GM18511 (cell line): ENCODE measurements around the gene ABCD4.
"Not testable (repeated sequence)": the region's sequence is repeated elsewhere in the genome, so short reads cannot be mapped to it uniquely, and the experiment has no call there.

Source experiments
- ATAC-seq: cut with Tn5 transposase; IDR thresholded peaks from one replicate; pipeline ENCODE4 v1.9.1; 2021; ENCODE audit warnings: mild to moderate bottlenecking, moderate library complexity; ENCODE audit not compliant: unreplicated experiment

ABCD4 gene

GRCh38 chr14:74308695-74309094, 6.0 kb upstream of the ABCD4 start:
- no peak for ATAC-seq

GRCh38 chr14:74302152-74302628, 544 bp downstream of the ABCD4 start:
- peak; percentile 63 for ATAC-seq

- ATAC-seq, result no peak
Measured at GRCh38 chr14:74301594-74302151, 1.1 kb downstream of the ABCD4 start.

- ATAC-seq, result no peak
Measured at GRCh38 chr14:74299061-74299545, 3.6 kb downstream of the ABCD4 start.

GRCh38 chr14:74297986-74298385, 4.7 kb downstream of the ABCD4 start:
- ATAC-seq, result no peak

GRCh38 chr14:74296037-74296467, 6.7 kb downstream of the ABCD4 start:
- ATAC-seq, result no peak

- no peak for ATAC-seq
Measured at GRCh38 chr14:74293606-74294005, 9.1 kb downstream of the ABCD4 start.

- ATAC-seq, result no peak
Measured at GRCh38 chr14:74292061-74292460, 10.7 kb downstream of the ABCD4 start.

- no peak for ATAC-seq
Measured at GRCh38 chr14:74290415-74290814, 12.3 kb downstream of the ABCD4 start.

GRCh38 chr14:74289801-74290200, 12.9 kb downstream of the ABCD4 start:
- ATAC-seq, result no peak

- no peak for ATAC-seq
Measured at GRCh38 chr14:74286736-74287135, 16.0 kb downstream of the ABCD4 start.

- no peak for ATAC-seq
Measured at GRCh38 chr14:74281069-74281468, 21.7 kb downstream of the ABCD4 start.

GRCh38 chr14:74278080-74278479, 24.7 kb downstream of the ABCD4 start:
- ATAC-seq, result no peak

- ATAC-seq, result no peak
Measured at GRCh38 chr14:74275241-74275841, 27.4 kb downstream of the ABCD4 start.

- ATAC-seq, result no peak
Measured at GRCh38 chr14:74271365-74271764, 31.4 kb downstream of the ABCD4 start.

GRCh38 chr14:74270382-74271177, 32.2 kb downstream of the ABCD4 start:
- ATAC-seq, result not testable (repeated sequence)

- ATAC-seq, result no peak
Measured at GRCh38 chr14:74267588-74267987, 35.1 kb downstream of the ABCD4 start.

- no peak for ATAC-seq
Measured at GRCh38 chr14:74265301-74265965, 37.3 kb downstream of the ABCD4 start.

- no peak for ATAC-seq
Measured at GRCh38 chr14:74263921-74264320, 38.8 kb downstream of the ABCD4 start.

- no peak for ATAC-seq
Measured at GRCh38 chr14:74263181-74263580, 39.6 kb downstream of the ABCD4 start.

GRCh38 chr14:74262076-74262475, 40.7 kb downstream of the ABCD4 start:
- no peak for ATAC-seq
